Measurements from ENCODE around the gene CHGA.

CHGA gene

DNA sequence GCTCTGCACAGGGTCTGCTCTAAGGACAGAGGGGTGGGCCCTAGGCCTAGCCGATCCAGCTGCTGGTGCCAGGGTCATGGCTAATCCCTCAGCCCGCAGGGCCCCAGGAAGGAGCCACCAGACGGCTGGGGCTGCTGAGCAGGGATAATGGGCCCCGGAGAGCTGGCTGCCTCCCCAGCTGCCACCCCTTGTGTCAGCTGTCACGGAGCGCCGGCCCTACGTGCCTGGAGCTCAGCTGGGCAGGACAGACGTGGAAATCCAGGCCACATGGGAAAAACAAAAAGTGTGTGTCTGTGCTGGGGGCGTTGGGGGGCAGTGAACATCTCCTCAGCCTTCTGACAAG lies 36.2 kb downstream of the CHGA start:
- Histone ChIP-seq H3K4me3 (ENCODE audit: low read depth in 1 of 2, low read length in 2 of 2) (no peak overlapping the region), H3K4me2 (ENCODE audit: insufficient read depth, low read length) (no peak overlapping the region), H3K9me3 (ENCODE audit: insufficient read depth, low read length, severe bottlenecking) (no peaks in the 10 kb centered on the region), H4K20me1 (ENCODE audit: insufficient read depth, low read length) (peaks cover 10% of the 10 kb centered on the region; the same call in 1 of the 2 replicates), H2AFZ (ENCODE audit: low read depth, low read length) (no peak overlapping the region), H3K4me1 (ENCODE audit: insufficient read depth, low read length) (no peaks in the 10 kb centered on the region), H3K9ac (ENCODE audit: low read depth, low read length) (no peak overlapping the region), H3K79me2 (ENCODE audit: insufficient read depth, low read length) (no peaks in the 10 kb centered on the region), H3K27ac (ENCODE audit: low read length) (no peak overlapping the region), H3K36me3 (ENCODE audit: insufficient read depth, low read length) (peaks cover 35% of the 10 kb centered on the region), H3K27me3 (ENCODE audit: insufficient read depth, low read length, poor library complexity) (no peaks in the 10 kb centered on the region)
- ATAC-seq (ENCODE audit: insufficient read depth, low read depth) (no peak), DNase-seq (no peak)
- TF ChIP-seq EZH2 (IDR thresholded peaks at IDR 0.05; ENCODE audit: borderline replicate concordance, low read depth, low read length, severe bottlenecking): no peak
- TF ChIP-seq, protein P1, sequence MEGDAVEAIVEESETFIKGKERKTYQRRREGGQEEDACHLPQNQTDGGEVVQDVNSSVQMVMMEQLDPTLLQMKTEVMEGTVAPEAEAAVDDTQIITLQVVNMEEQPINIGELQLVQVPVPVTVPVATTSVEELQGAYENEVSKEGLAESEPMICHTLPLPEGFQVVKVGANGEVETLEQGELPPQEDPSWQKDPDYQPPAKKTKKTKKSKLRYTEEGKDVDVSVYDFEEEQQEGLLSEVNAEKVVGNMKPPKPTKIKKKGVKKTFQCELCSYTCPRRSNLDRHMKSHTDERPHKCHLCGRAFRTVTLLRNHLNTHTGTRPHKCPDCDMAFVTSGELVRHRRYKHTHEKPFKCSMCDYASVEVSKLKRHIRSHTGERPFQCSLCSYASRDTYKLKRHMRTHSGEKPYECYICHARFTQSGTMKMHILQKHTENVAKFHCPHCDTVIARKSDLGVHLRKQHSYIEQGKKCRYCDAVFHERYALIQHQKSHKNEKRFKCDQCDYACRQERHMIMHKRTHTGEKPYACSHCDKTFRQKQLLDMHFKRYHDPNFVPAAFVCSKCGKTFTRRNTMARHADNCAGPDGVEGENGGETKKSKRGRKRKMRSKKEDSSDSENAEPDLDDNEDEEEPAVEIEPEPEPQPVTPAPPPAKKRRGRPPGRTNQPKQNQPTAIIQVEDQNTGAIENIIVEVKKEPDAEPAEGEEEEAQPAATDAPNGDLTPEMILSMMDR (IDR thresholded peaks at IDR 0.05; ENCODE audit: borderline replicate concordance, extremely low read depth, low read length, poor library complexity, severe bottlenecking): no peak

GRCh38 chr14:92959761-92960680 lies 37.1 kb downstream of the CHGA start:
- TF ChIP-seq, protein P1 (IDR thresholded peaks at IDR 0.05; ENCODE audit: borderline replicate concordance, extremely low read depth, low read length, poor library complexity, severe bottlenecking): no peak
- no peak for TF ChIP-seq EZH2 (IDR thresholded peaks at IDR 0.05; ENCODE audit: borderline replicate concordance, low read depth, low read length, severe bottlenecking)
- Histone ChIP-seq H3K36me3 (ENCODE audit: insufficient read depth, low read length) (peaks cover 35% of the 10 kb centered on the region), H3K9me3 (ENCODE audit: insufficient read depth, low read length, severe bottlenecking) (no peaks in the 10 kb centered on the region), H4K20me1 (ENCODE audit: insufficient read depth, low read length) (peaks cover 14% of the 10 kb centered on the region), H2AFZ (ENCODE audit: low read depth, low read length) (no peak overlapping the region), H3K27ac (ENCODE audit: low read length) (no peak overlapping the region), H3K9ac (ENCODE audit: low read depth, low read length) (no peak overlapping the region), H3K79me2 (ENCODE audit: insufficient read depth, low read length) (0 out of 2 replicates have a peak, but pooled peaks cover 5% of the 10 kb centered on the region), H3K4me2 (ENCODE audit: insufficient read depth, low read length) (no peak overlapping the region), H3K27me3 (ENCODE audit: insufficient read depth, low read length, poor library complexity) (no peaks in the 10 kb centered on the region), H3K4me3 (ENCODE audit: low read depth in 1 of 2, low read length in 2 of 2) (no peak overlapping the region), H3K4me1 (ENCODE audit: insufficient read depth, low read length) (no peaks in the 10 kb centered on the region)
- DNase-seq (no peak), ATAC-seq (ENCODE audit: insufficient read depth, low read depth) (no peak)

- Histone ChIP-seq H3K27me3 (ENCODE audit: insufficient read depth, low read length, poor library complexity) (no peaks in the 10 kb centered on the region), H3K79me2 (ENCODE audit: insufficient read depth, low read length) (0 out of 2 replicates have a peak, but pooled peaks cover 5% of the 10 kb centered on the region), H4K20me1 (ENCODE audit: insufficient read depth, low read length) (peaks cover 14% of the 10 kb centered on the region), H3K27ac (ENCODE audit: low read length) (no peak overlapping the region), H3K4me2 (ENCODE audit: insufficient read depth, low read length) (no peak overlapping the region), H3K9ac (ENCODE audit: low read depth, low read length) (no peak overlapping the region), H3K36me3 (ENCODE audit: insufficient read depth, low read length) (peaks cover 35% of the 10 kb centered on the region), H3K9me3 (ENCODE audit: insufficient read depth, low read length, severe bottlenecking) (no peaks in the 10 kb centered on the region), H3K4me1 (ENCODE audit: insufficient read depth, low read length) (no peaks in the 10 kb centered on the region), H2AFZ (ENCODE audit: low read depth, low read length) (no peak overlapping the region), H3K4me3 (ENCODE audit: low read depth in 1 of 2, low read length in 2 of 2) (no peak overlapping the region)
- DNase-seq: no peak
- no peak for ATAC-seq (ENCODE audit: insufficient read depth, low read depth)
- no peak for TF ChIP-seq EZH2 (IDR thresholded peaks at IDR 0.05; ENCODE audit: borderline replicate concordance, low read depth, low read length, severe bottlenecking)
- TF ChIP-seq, protein P1 (IDR thresholded peaks at IDR 0.05; ENCODE audit: borderline replicate concordance, extremely low read depth, low read length, poor library complexity, severe bottlenecking): no peak
These were observed 38.0 kb downstream of the CHGA start for GRCh38 chr14:92960706-92961566.

All from DND-41 (cell line).